Measurements from ENCODE around the gene DOCK9. TPM values are rescaled to one million over a fixed set of nuclear protein-coding genes. Genes with fewer than 3 reads are reported as not detected.

Gene DOCK9
- total RNA-seq, 1 donor from 2014 or later = 24.1 TPM

DNA sequence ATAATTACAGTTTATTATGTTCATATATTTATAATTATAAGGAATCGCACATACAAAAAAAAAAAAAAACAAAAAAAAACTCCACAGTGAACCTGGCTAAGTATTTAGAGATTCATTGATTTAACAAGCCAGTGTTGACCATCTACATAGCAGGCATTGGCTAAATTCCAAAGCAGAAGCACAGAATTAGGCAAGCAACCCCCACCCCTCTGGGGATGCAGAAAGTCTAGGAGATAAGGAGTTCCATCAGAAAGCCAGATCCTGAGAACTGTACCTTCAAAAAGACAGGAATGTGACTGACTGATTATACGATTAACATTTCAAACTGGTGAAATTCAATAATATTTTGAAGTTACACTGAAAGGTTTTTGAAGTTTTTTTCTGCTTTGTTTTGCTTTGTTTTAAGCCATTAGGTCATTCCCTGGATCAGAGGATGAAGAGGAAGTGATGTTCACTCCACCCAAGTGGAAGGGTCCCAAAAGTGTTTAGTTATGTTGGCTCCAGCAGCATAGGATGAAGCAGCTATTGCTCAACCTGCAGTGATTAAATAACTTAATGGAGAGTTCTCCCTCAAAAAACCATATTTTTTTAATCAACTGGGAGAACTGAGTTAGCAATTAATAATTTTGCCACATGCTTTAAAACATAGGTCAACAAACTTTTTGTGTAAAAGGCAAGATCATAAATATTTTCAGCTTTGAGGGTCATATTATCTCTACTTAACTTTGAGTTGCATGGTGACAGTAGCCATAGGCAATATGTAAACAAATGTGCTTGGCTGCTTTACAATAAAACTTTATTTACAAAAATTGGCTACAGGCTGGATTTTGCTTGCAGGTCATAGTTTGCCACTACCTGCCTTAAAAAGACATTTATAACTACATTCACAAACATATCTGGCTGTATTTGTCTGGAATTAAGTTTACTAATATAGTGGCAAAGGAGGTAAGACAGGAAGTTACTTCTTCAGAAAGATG lies 49.6 kb downstream of the DOCK9 start:
- H3K4me3 Mint-ChIP-seq (ENCODE audit: unreplicated experiment) = no peak overlapping the region
- TF ChIP-seq, protein P1, sequence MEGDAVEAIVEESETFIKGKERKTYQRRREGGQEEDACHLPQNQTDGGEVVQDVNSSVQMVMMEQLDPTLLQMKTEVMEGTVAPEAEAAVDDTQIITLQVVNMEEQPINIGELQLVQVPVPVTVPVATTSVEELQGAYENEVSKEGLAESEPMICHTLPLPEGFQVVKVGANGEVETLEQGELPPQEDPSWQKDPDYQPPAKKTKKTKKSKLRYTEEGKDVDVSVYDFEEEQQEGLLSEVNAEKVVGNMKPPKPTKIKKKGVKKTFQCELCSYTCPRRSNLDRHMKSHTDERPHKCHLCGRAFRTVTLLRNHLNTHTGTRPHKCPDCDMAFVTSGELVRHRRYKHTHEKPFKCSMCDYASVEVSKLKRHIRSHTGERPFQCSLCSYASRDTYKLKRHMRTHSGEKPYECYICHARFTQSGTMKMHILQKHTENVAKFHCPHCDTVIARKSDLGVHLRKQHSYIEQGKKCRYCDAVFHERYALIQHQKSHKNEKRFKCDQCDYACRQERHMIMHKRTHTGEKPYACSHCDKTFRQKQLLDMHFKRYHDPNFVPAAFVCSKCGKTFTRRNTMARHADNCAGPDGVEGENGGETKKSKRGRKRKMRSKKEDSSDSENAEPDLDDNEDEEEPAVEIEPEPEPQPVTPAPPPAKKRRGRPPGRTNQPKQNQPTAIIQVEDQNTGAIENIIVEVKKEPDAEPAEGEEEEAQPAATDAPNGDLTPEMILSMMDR (IDR thresholded peaks at IDR 0.05) = no peak
- no peaks in the 10 kb centered on the region for H3K9me3 Mint-ChIP-seq (ENCODE audit: unreplicated experiment)
- no peak overlapping the region for H3K27ac Mint-ChIP-seq (ENCODE audit: unreplicated experiment)
- DNase-seq (ENCODE audit: extremely low spot score, unreplicated experiment) = no peak
- H3K27me3 Mint-ChIP-seq (ENCODE audit: unreplicated experiment) = no peaks in the 10 kb centered on the region
- H3K4me1 Mint-ChIP-seq (ENCODE audit: unreplicated experiment) = peaks cover 9% of the 10 kb centered on the region
- H3K36me3 Mint-ChIP-seq (ENCODE audit: unreplicated experiment) = no peaks in the 10 kb centered on the region

GRCh38 chr13:98925949-98926348 lies 51.9 kb downstream of the DOCK9 start:
- TF ChIP-seq, protein P1 (IDR thresholded peaks at IDR 0.05) = no peak
- DNase-seq (ENCODE audit: extremely low spot score, unreplicated experiment) = no peak
- no peak overlapping the region for H3K27ac Mint-ChIP-seq (ENCODE audit: unreplicated experiment)
- H3K4me1 Mint-ChIP-seq (ENCODE audit: unreplicated experiment) = peaks cover 9% of the 10 kb centered on the region
- H3K27me3 Mint-ChIP-seq (ENCODE audit: unreplicated experiment) = no peaks in the 10 kb centered on the region
- no peaks in the 10 kb centered on the region for H3K9me3 Mint-ChIP-seq (ENCODE audit: unreplicated experiment)
- H3K36me3 Mint-ChIP-seq (ENCODE audit: unreplicated experiment) = peaks cover 8% of the 10 kb centered on the region
- H3K4me3 Mint-ChIP-seq (ENCODE audit: unreplicated experiment) = no peak overlapping the region

DNA sequence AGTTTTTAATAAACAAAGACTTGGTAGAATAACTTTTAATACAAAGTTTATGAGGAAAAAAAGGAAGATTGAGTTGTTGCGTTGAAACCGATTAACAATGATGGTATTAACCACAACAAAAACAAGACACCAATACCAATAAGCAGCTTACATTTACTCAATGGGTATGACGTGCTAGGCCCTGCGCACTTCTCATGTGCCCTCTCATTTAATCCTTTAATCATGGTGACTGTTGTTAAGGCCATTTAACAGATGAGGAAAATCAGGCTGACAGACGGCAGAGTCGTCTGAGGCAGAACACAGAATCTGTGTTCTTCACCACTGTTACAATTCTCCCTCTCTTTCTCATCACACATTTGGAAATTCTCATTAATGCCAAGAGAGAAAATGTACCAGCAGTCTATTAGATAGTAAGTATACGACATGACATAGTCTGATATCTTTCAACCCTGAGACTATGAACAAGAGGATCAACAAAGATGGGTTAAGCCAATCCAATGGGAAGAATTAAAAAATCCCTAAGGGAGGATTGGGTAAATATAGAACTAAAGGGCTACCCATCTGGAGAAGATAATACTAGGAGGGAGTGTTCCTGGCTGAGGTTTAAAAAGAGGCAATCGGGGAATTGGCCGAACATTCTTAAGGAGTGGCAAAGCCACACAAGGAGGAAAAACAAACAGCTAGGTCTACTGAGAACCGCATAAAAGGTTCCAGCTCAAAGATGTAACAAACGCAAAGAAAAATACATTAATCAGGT lies 54.0 kb downstream of the DOCK9 start:
- Mint-ChIP-seq H3K9me3 (ENCODE audit: unreplicated experiment) (no peaks in the 10 kb centered on the region), H3K4me1 (ENCODE audit: unreplicated experiment) (peaks cover 6% of the 10 kb centered on the region), H3K4me3 (ENCODE audit: unreplicated experiment) (no peak overlapping the region), H3K36me3 (ENCODE audit: unreplicated experiment) (peaks cover 8% of the 10 kb centered on the region), H3K27ac (ENCODE audit: unreplicated experiment) (no peak overlapping the region), H3K27me3 (ENCODE audit: unreplicated experiment) (no peaks in the 10 kb centered on the region)
- TF ChIP-seq, protein P1 (IDR thresholded peaks at IDR 0.05) = no peak
- no peak for DNase-seq (ENCODE audit: extremely low spot score, unreplicated experiment)

- H3K4me1 Mint-ChIP-seq (ENCODE audit: unreplicated experiment) = no peaks in the 10 kb centered on the region
- no peaks in the 10 kb centered on the region for H3K9me3 Mint-ChIP-seq (ENCODE audit: unreplicated experiment)
- no peak overlapping the region for H3K27ac Mint-ChIP-seq (ENCODE audit: unreplicated experiment)
- no peaks in the 10 kb centered on the region for H3K27me3 Mint-ChIP-seq (ENCODE audit: unreplicated experiment)
- H3K4me3 Mint-ChIP-seq (ENCODE audit: unreplicated experiment) = no peak overlapping the region
- peaks cover 9% of the 10 kb centered on the region for H3K36me3 Mint-ChIP-seq (ENCODE audit: unreplicated experiment)
- TF ChIP-seq, protein P1 (IDR thresholded peaks at IDR 0.05) = no peak
- DNase-seq (ENCODE audit: extremely low spot score, unreplicated experiment) = no peak
Observed at GRCh38 chr13:98922306-98922705, 55.6 kb downstream of the DOCK9 start.

GRCh38 chr13:98921786-98922185 lies 56.1 kb downstream of the DOCK9 start:
- Mint-ChIP-seq H3K36me3 (ENCODE audit: unreplicated experiment) (peaks cover 9% of the 10 kb centered on the region), H3K27me3 (ENCODE audit: unreplicated experiment) (no peaks in the 10 kb centered on the region), H3K4me1 (ENCODE audit: unreplicated experiment) (no peaks in the 10 kb centered on the region), H3K4me3 (ENCODE audit: unreplicated experiment) (no peak overlapping the region), H3K27ac (ENCODE audit: unreplicated experiment) (no peak overlapping the region), H3K9me3 (ENCODE audit: unreplicated experiment) (no peaks in the 10 kb centered on the region)
- TF ChIP-seq, protein P1 (IDR thresholded peaks at IDR 0.05) = no peak
- DNase-seq (ENCODE audit: extremely low spot score, unreplicated experiment) = no peak
